Measurements from ENCODE around the gene ATP1B4. TPM values are rescaled to one million over a fixed set of nuclear protein-coding genes. Genes with fewer than 3 reads are reported as not detected.

ATP1B4 gene
- total and polyA plus RNA-seq, 4 donors, result not detected

DNA sequence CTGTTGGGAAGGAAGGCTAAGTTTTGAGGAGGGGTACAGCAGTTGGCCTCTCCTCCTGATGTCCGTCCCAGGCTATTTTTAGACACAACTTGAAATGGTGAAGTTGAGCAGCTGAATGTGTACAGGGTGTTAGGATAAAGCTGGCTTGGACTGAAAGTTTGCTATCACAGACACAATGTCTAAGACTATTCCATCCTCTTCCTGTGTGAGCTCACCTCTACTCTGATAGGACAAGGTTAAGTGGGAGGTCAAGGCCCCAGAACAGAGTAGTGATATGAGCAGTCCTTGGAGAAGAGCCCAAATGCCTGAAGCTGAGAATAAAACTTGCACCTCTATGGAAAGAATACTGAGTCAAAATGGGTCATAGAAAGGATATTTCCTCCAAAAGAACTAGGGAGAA is 4.1 kb downstream of the ATP1B4 start:
- TF ChIP-seq FOXA2 (IDR thresholded peaks at IDR 0.05) (no peak), HNF4G (IDR thresholded peaks at IDR 0.05) (no peak), SP1 (IDR thresholded peaks at IDR 0.05) (no peak), FOXA1 (IDR thresholded peaks at IDR 0.05) (no peak), JUND (IDR thresholded peaks at IDR 0.05) (no peak), GABPA (IDR thresholded peaks at IDR 0.05 in 1 of 2, conservative IDR thresholded peaks at IDR 0.05 in 1 of 2) (no peak), HNF4A (conservative IDR thresholded peaks at IDR 0.05) (no peak), YY1 (IDR thresholded peaks at IDR 0.05) (no peak), RXRA (IDR thresholded peaks at IDR 0.05) (no peak), EGR1 (IDR thresholded peaks at IDR 0.05; ENCODE audit: low read depth in 2 of 2) (no peak), NR2F2 (IDR thresholded peaks at IDR 0.05) (no peak), RAD21 (IDR thresholded peaks at IDR 0.05) (no peak), TAF1 (conservative IDR thresholded peaks at IDR 0.05) (no peak)
- TF ChIP-seq, protein P1, sequence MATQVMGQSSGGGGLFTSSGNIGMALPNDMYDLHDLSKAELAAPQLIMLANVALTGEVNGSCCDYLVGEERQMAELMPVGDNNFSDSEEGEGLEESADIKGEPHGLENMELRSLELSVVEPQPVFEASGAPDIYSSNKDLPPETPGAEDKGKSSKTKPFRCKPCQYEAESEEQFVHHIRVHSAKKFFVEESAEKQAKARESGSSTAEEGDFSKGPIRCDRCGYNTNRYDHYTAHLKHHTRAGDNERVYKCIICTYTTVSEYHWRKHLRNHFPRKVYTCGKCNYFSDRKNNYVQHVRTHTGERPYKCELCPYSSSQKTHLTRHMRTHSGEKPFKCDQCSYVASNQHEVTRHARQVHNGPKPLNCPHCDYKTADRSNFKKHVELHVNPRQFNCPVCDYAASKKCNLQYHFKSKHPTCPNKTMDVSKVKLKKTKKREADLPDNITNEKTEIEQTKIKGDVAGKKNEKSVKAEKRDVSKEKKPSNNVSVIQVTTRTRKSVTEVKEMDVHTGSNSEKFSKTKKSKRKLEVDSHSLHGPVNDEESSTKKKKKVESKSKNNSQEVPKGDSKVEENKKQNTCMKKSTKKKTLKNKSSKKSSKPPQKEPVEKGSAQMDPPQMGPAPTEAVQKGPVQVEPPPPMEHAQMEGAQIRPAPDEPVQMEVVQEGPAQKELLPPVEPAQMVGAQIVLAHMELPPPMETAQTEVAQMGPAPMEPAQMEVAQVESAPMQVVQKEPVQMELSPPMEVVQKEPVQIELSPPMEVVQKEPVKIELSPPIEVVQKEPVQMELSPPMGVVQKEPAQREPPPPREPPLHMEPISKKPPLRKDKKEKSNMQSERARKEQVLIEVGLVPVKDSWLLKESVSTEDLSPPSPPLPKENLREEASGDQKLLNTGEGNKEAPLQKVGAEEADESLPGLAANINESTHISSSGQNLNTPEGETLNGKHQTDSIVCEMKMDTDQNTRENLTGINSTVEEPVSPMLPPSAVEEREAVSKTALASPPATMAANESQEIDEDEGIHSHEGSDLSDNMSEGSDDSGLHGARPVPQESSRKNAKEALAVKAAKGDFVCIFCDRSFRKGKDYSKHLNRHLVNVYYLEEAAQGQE (IDR thresholded peaks at IDR 0.05), result no peak
- TF ChIP-seq, protein P2, sequence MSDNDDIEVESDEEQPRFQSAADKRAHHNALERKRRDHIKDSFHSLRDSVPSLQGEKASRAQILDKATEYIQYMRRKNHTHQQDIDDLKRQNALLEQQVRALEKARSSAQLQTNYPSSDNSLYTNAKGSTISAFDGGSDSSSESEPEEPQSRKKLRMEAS (IDR thresholded peaks at IDR 0.05), result no peak
- TF ChIP-seq, protein P3, sequence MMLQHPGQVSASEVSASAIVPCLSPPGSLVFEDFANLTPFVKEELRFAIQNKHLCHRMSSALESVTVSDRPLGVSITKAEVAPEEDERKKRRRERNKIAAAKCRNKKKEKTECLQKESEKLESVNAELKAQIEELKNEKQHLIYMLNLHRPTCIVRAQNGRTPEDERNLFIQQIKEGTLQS (IDR thresholded peaks at IDR 0.05), result no peak
- TF ChIP-seq, protein P4, sequence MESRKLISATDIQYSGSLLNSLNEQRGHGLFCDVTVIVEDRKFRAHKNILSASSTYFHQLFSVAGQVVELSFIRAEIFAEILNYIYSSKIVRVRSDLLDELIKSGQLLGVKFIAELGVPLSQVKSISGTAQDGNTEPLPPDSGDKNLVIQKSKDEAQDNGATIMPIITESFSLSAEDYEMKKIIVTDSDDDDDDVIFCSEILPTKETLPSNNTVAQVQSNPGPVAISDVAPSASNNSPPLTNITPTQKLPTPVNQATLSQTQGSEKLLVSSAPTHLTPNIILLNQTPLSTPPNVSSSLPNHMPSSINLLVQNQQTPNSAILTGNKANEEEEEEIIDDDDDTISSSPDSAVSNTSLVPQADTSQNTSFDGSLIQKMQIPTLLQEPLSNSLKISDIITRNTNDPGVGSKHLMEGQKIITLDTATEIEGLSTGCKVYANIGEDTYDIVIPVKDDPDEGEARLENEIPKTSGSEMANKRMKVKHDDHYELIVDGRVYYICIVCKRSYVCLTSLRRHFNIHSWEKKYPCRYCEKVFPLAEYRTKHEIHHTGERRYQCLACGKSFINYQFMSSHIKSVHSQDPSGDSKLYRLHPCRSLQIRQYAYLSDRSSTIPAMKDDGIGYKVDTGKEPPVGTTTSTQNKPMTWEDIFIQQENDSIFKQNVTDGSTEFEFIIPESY (IDR thresholded peaks at IDR 0.05), result no peak
- TF ChIP-seq, protein P5, sequence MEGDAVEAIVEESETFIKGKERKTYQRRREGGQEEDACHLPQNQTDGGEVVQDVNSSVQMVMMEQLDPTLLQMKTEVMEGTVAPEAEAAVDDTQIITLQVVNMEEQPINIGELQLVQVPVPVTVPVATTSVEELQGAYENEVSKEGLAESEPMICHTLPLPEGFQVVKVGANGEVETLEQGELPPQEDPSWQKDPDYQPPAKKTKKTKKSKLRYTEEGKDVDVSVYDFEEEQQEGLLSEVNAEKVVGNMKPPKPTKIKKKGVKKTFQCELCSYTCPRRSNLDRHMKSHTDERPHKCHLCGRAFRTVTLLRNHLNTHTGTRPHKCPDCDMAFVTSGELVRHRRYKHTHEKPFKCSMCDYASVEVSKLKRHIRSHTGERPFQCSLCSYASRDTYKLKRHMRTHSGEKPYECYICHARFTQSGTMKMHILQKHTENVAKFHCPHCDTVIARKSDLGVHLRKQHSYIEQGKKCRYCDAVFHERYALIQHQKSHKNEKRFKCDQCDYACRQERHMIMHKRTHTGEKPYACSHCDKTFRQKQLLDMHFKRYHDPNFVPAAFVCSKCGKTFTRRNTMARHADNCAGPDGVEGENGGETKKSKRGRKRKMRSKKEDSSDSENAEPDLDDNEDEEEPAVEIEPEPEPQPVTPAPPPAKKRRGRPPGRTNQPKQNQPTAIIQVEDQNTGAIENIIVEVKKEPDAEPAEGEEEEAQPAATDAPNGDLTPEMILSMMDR (IDR thresholded peaks at IDR 0.05; ENCODE audit: low read depth, low read length, missing input control), result no peak
- Histone ChIP-seq H3K27me3 (ENCODE audit: control insufficient read depth in 4 of 4, insufficient read depth in 4 of 4, low read length in 3 of 4) (peaks cover 0 to 2% (median 0%) of the 10 kb centered on the region in 4 donors), H3K27ac (ENCODE audit: low read depth in 1 of 2, low read length in 2 of 2) (no peak overlapping the region), H3K9me3 (ENCODE audit: control insufficient read depth in 4 of 4, low read length in 3 of 4) (no peaks in the 10 kb centered on the region), H3K4me3 (ENCODE audit: low read depth in 1 of 3, low read length in 3 of 3) (no peak overlapping the region), H3K36me3 (ENCODE audit: control insufficient read depth in 4 of 4, insufficient read depth in 3 of 4, low read depth in 1 of 4, low read length in 3 of 4) (no peaks in the 10 kb centered on the region), H3K4me1 (ENCODE audit: control insufficient read depth in 4 of 4, insufficient read depth in 4 of 4, low read length in 3 of 4) (no peaks in the 10 kb centered on the region), H3K9ac (ENCODE audit: low read depth in 1 of 2, low read length in 2 of 2) (no peak overlapping the region)
- WGBS, result 79% methylated on average over 1 of the region's 1 CpG
- DNase-seq (ENCODE audit: low spot score), result no peak

All from liver (tissue), 9 donors.